Neural cell (in vitro differentiated cells): ENCODE results near the gene NBL1. TPM values are rescaled to one million over a fixed set of nuclear protein-coding genes. Genes with fewer than 3 reads are reported as not detected.

ENCODE experiments used
- H2AFZ ChIP-seq: fragments of 200-600, 300-800 bp; sonication (generic), shearing (Covaris generic); 2 replicates; pipeline ENCODE4 v1.6.0; 2014; ENCODE audit warnings: low read depth, mild to moderate bottlenecking, antibody characterized with exemption, low read length, moderate library complexity
- H3F3A ChIP-seq: fragments of 200-600 bp; shearing (Covaris generic); 2 replicates; pipeline ENCODE4 v1.6.1; 2016; ENCODE audit warnings: mild to moderate bottlenecking, moderate library complexity, mixed read lengths, antibody characterized with exemption, low read length; ENCODE audit not compliant: insufficient read depth, poor library complexity, severe bottlenecking
- H3K27ac ChIP-seq: fragments of 200-600, 300-800 bp; sonication (generic), shearing (Covaris generic); 2 replicates; pipeline ENCODE4 v1.5.1; 2014; ENCODE audit warnings: mild to moderate bottlenecking, low read length, moderate library complexity
- H3K27me3 ChIP-seq: fragments of 300-800, 200-600 bp; sonication (generic), shearing (Covaris generic); 2 replicates; pipeline ENCODE4 v1.6.0; 2014; ENCODE audit warnings: mild to moderate bottlenecking, low read depth, low read length, moderate library complexity; ENCODE audit not compliant: insufficient read depth
- H3K36me3 ChIP-seq: fragments of 300-800, 200-600 bp; sonication (generic), shearing (Covaris generic); 2 replicates; pipeline ENCODE4 v1.5.1; 2014; ENCODE audit warnings: mild to moderate bottlenecking, antibody characterized with exemption, low read length, moderate library complexity; ENCODE audit not compliant: insufficient read depth
- H3K4me2 ChIP-seq: fragments of 300-800, 200-600 bp; sonication (generic), shearing (Covaris generic); 2 replicates; pipeline ENCODE4 v1.6.0; 2014; ENCODE audit warnings: mild to moderate bottlenecking, low read length
- H3K4me3 ChIP-seq: fragments of 300-800, 200-600 bp; sonication (generic), shearing (Covaris generic); 2 replicates; pipeline ENCODE4 v1.5.1; 2014; ENCODE audit warnings: mild to moderate bottlenecking, low read length, moderate library complexity
- H3K79me2 ChIP-seq: fragments of 200-600 bp; shearing (Covaris generic); replicated peaks from 2 replicates; pipeline ENCODE4 v1.6.0; 2014; ENCODE audit warnings: mild to moderate bottlenecking, low read length, moderate library complexity; ENCODE audit not compliant: insufficient read depth
- H3K9ac ChIP-seq: fragments of 300-800, 200-600 bp; sonication (generic), shearing (Covaris generic); 2 replicates; pipeline ENCODE4 v1.6.1; 2016; ENCODE audit warnings: mild to moderate bottlenecking, low read length, mixed read lengths
- H3K9me2 ChIP-seq: fragments of 200-600 bp; shearing (Covaris generic); 2 replicates; pipeline ENCODE4 v1.6.1; 2016; ENCODE audit warnings: mild to moderate bottlenecking, low read length, mixed read lengths; ENCODE audit not compliant: insufficient read depth
- H3K9me3 ChIP-seq: fragments of 200-600, 300-800 bp; sonication (generic), shearing (Covaris generic); 2 replicates; pipeline ENCODE4 v1.6.1; 2016; ENCODE audit warnings: mild to moderate bottlenecking, mixed run types, low read length, moderate library complexity, mixed read lengths
- H4K20me1 ChIP-seq: fragments of 200-600 bp; shearing (Covaris generic); 2 replicates; pipeline ENCODE4 v1.6.1; 2016; ENCODE audit warnings: mild to moderate bottlenecking, mixed run types; ENCODE audit not compliant: insufficient read depth
- EP300 ChIP-seq: fragments of 450-650 bp; conservative IDR thresholded peaks from 2 replicates; pipeline ENCODE4 v1.6.1; 2014; ENCODE audit warnings: antibody characterized with exemption, mild to moderate bottlenecking, moderate library complexity; ENCODE audit not compliant: poor library complexity, severe bottlenecking
- EZH2 ChIP-seq: fragments of 200-600, 300-800 bp; shearing (Covaris generic), sonication (generic); IDR thresholded peaks from 2 replicates; pipeline ENCODE4 v1.6.1; 2014; ENCODE audit warnings: antibody characterized with exemption, low read length, borderline replicate concordance, mild to moderate bottlenecking; ENCODE audit not compliant: insufficient read depth, poor library complexity, severe bottlenecking
- MXI1 ChIP-seq: fragments of 450-650 bp; conservative IDR thresholded peaks from 2 replicates; pipeline ENCODE4 v1.6.1; 2014; ENCODE audit warnings: antibody characterized with exemption, mild to moderate bottlenecking; ENCODE audit not compliant: poor library complexity, severe bottlenecking
- POLR2AphosphoS5 ChIP-seq: IDR thresholded peaks from 2 replicates; pipeline ENCODE4 v1.6.1; 2012
- RAD21 ChIP-seq: fragments of 450-650 bp; conservative IDR thresholded peaks from 2 replicates; pipeline ENCODE4 v1.6.1; 2014; ENCODE audit warnings: antibody characterized with exemption, mild to moderate bottlenecking, moderate library complexity
- REST ChIP-seq: IDR thresholded peaks from 2 replicates; pipeline ENCODE4 v1.6.1; 2012; ENCODE audit warnings: borderline replicate concordance
- SMC3 ChIP-seq: fragments of 450-650 bp; conservative IDR thresholded peaks from 2 replicates; pipeline ENCODE4 v1.6.1; 2014; ENCODE audit warnings: antibody characterized with exemption, mild to moderate bottlenecking, moderate library complexity; ENCODE audit not compliant: poor library complexity
- TAF1 ChIP-seq: IDR thresholded peaks from 2 replicates; pipeline ENCODE4 v1.6.1; 2012; ENCODE audit warnings: low read depth
- polyA plus RNA-seq: library from polyadenylated mRNA; depleted of rRNA; stranded (reverse); fragments of >200 nt; gene quantifications from 2 replicates; pipeline ENCODE4 v1.2.3, GENCODE V29; 2014
- TF ChIP-seq, protein P1 (sequence below): fragments of 450-650 bp; IDR thresholded peaks from 2 replicates; pipeline ENCODE4 v1.5.1; 2014; ENCODE audit warnings: antibody characterized with exemption, mild to moderate bottlenecking, moderate library complexity; ENCODE audit not compliant: poor library complexity, severe bottlenecking

The NBL1 gene
- polyA plus RNA-seq, 1 donor from 2014 or later: 9.9 TPM

GRCh38 chr1:19676438-19676922 lies 32.4 kb downstream of the NBL1 start:
- Histone ChIP-seq H3K4me2 (no peak overlapping the region), H3K27ac (no peak overlapping the region), H2AFZ (no peak overlapping the region), H3K36me3 (no peaks in the 10 kb centered on the region), H3K79me2 (no peaks in the 10 kb centered on the region), H3K4me3 (no peak overlapping the region), H3K9me3 (no peaks in the 10 kb centered on the region), H4K20me1 (no peaks in the 10 kb centered on the region), H3K9ac (no peak overlapping the region), H3F3A (no peaks in the 10 kb centered on the region), H3K9me2 (no peaks in the 10 kb centered on the region), H3K27me3 (peaks cover 11% of the 10 kb centered on the region)
- no peak for TF ChIP-seq RAD21
- peak; percentile 56 for TF ChIP-seq REST
- no peak for TF ChIP-seq MXI1

GRCh38 chr1:19678493-19678892 lies 34.4 kb downstream of the NBL1 start:
- no peaks in the 10 kb centered on the region for H3K9me3 ChIP-seq
- H2AFZ ChIP-seq: no peak overlapping the region
- H3K27ac ChIP-seq: no peak overlapping the region
- no peaks in the 10 kb centered on the region for H4K20me1 ChIP-seq
- H3K79me2 ChIP-seq: no peaks in the 10 kb centered on the region
- H3K9me2 ChIP-seq: no peaks in the 10 kb centered on the region
- no peaks in the 10 kb centered on the region for H3F3A ChIP-seq
- TF ChIP-seq MXI1 (no peak), EZH2 (no peak), TAF1 (no peak), RAD21 (no peak)
- TF ChIP-seq, protein P1, sequence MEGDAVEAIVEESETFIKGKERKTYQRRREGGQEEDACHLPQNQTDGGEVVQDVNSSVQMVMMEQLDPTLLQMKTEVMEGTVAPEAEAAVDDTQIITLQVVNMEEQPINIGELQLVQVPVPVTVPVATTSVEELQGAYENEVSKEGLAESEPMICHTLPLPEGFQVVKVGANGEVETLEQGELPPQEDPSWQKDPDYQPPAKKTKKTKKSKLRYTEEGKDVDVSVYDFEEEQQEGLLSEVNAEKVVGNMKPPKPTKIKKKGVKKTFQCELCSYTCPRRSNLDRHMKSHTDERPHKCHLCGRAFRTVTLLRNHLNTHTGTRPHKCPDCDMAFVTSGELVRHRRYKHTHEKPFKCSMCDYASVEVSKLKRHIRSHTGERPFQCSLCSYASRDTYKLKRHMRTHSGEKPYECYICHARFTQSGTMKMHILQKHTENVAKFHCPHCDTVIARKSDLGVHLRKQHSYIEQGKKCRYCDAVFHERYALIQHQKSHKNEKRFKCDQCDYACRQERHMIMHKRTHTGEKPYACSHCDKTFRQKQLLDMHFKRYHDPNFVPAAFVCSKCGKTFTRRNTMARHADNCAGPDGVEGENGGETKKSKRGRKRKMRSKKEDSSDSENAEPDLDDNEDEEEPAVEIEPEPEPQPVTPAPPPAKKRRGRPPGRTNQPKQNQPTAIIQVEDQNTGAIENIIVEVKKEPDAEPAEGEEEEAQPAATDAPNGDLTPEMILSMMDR: no peak
- no peak overlapping the region for H3K4me2 ChIP-seq
- H3K4me3 ChIP-seq: no peak overlapping the region
- no peaks in the 10 kb centered on the region for H3K36me3 ChIP-seq
- H3K27me3 ChIP-seq: peaks cover 11% of the 10 kb centered on the region
- H3K9ac ChIP-seq: no peak overlapping the region

DNA sequence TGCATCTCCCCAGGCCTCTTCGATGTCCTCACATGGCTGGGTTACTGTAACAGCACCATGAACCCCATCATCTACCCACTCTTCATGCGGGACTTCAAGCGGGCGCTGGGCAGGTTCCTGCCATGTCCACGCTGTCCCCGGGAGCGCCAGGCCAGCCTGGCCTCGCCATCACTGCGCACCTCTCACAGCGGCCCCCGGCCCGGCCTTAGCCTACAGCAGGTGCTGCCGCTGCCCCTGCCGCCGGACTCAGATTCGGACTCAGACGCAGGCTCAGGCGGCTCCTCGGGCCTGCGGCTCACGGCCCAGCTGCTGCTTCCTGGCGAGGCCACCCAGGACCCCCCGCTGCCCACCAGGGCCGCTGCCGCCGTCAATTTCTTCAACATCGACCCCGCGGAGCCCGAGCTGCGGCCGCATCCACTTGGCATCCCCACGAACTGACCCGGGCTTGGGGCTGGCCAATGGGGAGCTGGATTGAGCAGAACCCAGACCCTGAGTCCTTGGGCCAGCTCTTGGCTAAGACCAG lies 34.9 kb downstream of the NBL1 start:
- Histone ChIP-seq H3K79me2 (no peaks in the 10 kb centered on the region), H3K36me3 (no peaks in the 10 kb centered on the region), H3K27me3 (peaks cover 11% of the 10 kb centered on the region), H2AFZ (no peak overlapping the region), H4K20me1 (no peaks in the 10 kb centered on the region), H3K4me3 (no peak overlapping the region), H3F3A (no peaks in the 10 kb centered on the region), H3K9me3 (no peaks in the 10 kb centered on the region), H3K9me2 (no peaks in the 10 kb centered on the region), H3K27ac (no peak overlapping the region), H3K9ac (no peak overlapping the region), H3K4me2 (no peak overlapping the region)
- TF ChIP-seq RAD21 (no peak), EZH2 (no peak), EP300 (no peak), TAF1 (no peak), MXI1 (no peak), REST (no peak), POLR2AphosphoS5 (no peak), SMC3 (no peak)
- TF ChIP-seq, protein P1: no peak
